Measurements from ENCODE around the gene SLC19A1. TPM values are rescaled to one million over a fixed set of nuclear protein-coding genes. Genes with fewer than 3 reads are reported as not detected.

Gene SLC19A1
- total and polyA plus RNA-seq, 10 donors: 7.5 to 52.8 (median 32.4) TPM

GRCh38 chr21:45534636-45535331 lies 7.5 kb downstream of the SLC19A1 start:
- Histone ChIP-seq H3K9me3 (no peaks in the 10 kb centered on the region), H3K27me3 (replicated peaks in 1 of 7) (no peaks in the 10 kb centered on the region), H3K4me1 (peaks cover 8 to 71% (median 41%) of the 10 kb centered on the region in 6 donors), H3K36me3 (peaks cover 0 to 85% (median 14%) of the 10 kb centered on the region in 6 donors), H3K27ac (peak overlapping the region in 7 of 8 donors; percentile 57 to 92 (median 80)), H3K4me3 (peak overlapping the region in 3 of 8 donors; percentile 27 to 57 (median 33))
- TF ChIP-seq POLR2AphosphoS5 (IDR thresholded peaks at IDR 0.05) (peak in 2 of 3 donors; percentile 59 to 66), POLR2A (IDR thresholded peaks at IDR 0.05) (no peak)
- WGBS, 5 donors: 69 to 79% (median 74%) methylated on average over 24 to 28 of the region's 28 CpGs
- intact Hi-C loops (cut with DNase I; ENCODE audit: low total_unique reads): no loop called here
- DNase-seq: peak; percentile 84

- H3K9me3 ChIP-seq: no peaks in the 10 kb centered on the region
Measured at GRCh38 chr21:45533846-45534635, 8.2 kb downstream of the SLC19A1 start.

GRCh38 chr21:45533361-45533845 lies 8.8 kb downstream of the SLC19A1 start:
- Histone ChIP-seq H3K4me1 (peaks cover 8 to 62% (median 40%) of the 10 kb centered on the region in 6 donors), H3K9me3 (no peaks in the 10 kb centered on the region), H3K36me3 (peaks cover 0 to 85% (median 20%) of the 10 kb centered on the region in 6 donors), H3K4me3 (peak overlapping the region in 1 of 8 donors; percentile 57), H3K27ac (peak overlapping the region in 7 of 8 donors; percentile 49 to 92 (median 80)), H3K27me3 (replicated peaks in 1 of 7) (no peaks in the 10 kb centered on the region)
- DNase-seq: no peak
- intact Hi-C loops (cut with DNase I; ENCODE audit: low total_unique reads): no loop called here
- WGBS, 5 donors: 68 to 81% (median 77%) methylated on average over 5 to 12 of the region's 12 CpGs
- TF ChIP-seq, protein P1, sequence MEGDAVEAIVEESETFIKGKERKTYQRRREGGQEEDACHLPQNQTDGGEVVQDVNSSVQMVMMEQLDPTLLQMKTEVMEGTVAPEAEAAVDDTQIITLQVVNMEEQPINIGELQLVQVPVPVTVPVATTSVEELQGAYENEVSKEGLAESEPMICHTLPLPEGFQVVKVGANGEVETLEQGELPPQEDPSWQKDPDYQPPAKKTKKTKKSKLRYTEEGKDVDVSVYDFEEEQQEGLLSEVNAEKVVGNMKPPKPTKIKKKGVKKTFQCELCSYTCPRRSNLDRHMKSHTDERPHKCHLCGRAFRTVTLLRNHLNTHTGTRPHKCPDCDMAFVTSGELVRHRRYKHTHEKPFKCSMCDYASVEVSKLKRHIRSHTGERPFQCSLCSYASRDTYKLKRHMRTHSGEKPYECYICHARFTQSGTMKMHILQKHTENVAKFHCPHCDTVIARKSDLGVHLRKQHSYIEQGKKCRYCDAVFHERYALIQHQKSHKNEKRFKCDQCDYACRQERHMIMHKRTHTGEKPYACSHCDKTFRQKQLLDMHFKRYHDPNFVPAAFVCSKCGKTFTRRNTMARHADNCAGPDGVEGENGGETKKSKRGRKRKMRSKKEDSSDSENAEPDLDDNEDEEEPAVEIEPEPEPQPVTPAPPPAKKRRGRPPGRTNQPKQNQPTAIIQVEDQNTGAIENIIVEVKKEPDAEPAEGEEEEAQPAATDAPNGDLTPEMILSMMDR (IDR thresholded peaks at IDR 0.05 in 8 of 11, conservative IDR thresholded peaks at IDR 0.05 in 3 of 11): no peak
- TF ChIP-seq POLR2A (IDR thresholded peaks at IDR 0.05) (no peak), POLR2AphosphoS5 (IDR thresholded peaks at IDR 0.05) (no peak)

More at GRCh38 chr21:45533846-45534635, 8.2 kb downstream of the SLC19A1 start:
- no peaks in the 10 kb centered on the region for H3K27me3 ChIP-seq (replicated peaks in 1 of 7)
- WGBS, 5 donors: 83 to 98% (median 86%) methylated on average over 9 to 20 of the region's 20 CpGs
- H3K4me3 ChIP-seq: peak overlapping the region in 2 of 8 donors; percentile 33 to 57
- DNase-seq: peak; percentile 77
- H3K4me1 ChIP-seq: peaks cover 8 to 64% (median 40%) of the 10 kb centered on the region in 6 donors
- intact Hi-C loops (cut with DNase I; ENCODE audit: low total_unique reads): no loop called here
- peak overlapping the region in 7 of 8 donors; percentile 57 to 92 (median 80) for H3K27ac ChIP-seq
- H3K36me3 ChIP-seq: peaks cover 0 to 85% (median 15%) of the 10 kb centered on the region in 6 donors
- TF ChIP-seq, protein P1 (IDR thresholded peaks at IDR 0.05 in 8 of 11, conservative IDR thresholded peaks at IDR 0.05 in 3 of 11): no peak
- TF ChIP-seq POLR2AphosphoS5 (IDR thresholded peaks at IDR 0.05) (no peak), POLR2A (IDR thresholded peaks at IDR 0.05) (no peak)

- TF ChIP-seq POLR2A (IDR thresholded peaks at IDR 0.05): no peak
- TF ChIP-seq, protein P1 (IDR thresholded peaks at IDR 0.05 in 8 of 11, conservative IDR thresholded peaks at IDR 0.05 in 3 of 11): no peak
- peak in 2 of 3 donors; percentile 28 to 35 for TF ChIP-seq POLR2AphosphoS5 (IDR thresholded peaks at IDR 0.05)
- intact Hi-C loops (cut with DNase I; ENCODE audit: low total_unique reads): no loop called here
- DNase-seq: peak; percentile 80
Measured at GRCh38 chr21:45532826-45533360, 9.3 kb downstream of the SLC19A1 start.

More at GRCh38 chr21:45532826-45533360, 9.3 kb downstream of the SLC19A1 start:
- peak overlapping the region in 7 of 8 donors; percentile 49 to 92 (median 80) for H3K27ac ChIP-seq
- peaks cover 8 to 58% (median 40%) of the 10 kb centered on the region in 6 donors for H3K4me1 ChIP-seq
- peaks cover 0 to 85% (median 21%) of the 10 kb centered on the region in 6 donors for H3K36me3 ChIP-seq
- H3K27me3 ChIP-seq (replicated peaks in 1 of 7): no peaks in the 10 kb centered on the region
- peak overlapping the region in 1 of 8 donors; percentile 57 for H3K4me3 ChIP-seq
- WGBS, 5 donors: 23 to 37% (median 33%) methylated on average over 5 to 7 of the region's 7 CpGs
- H3K9me3 ChIP-seq: no peaks in the 10 kb centered on the region
